GM19324 (cell line): ENCODE measurements around the gene BUB1B.

Experiments used
- ATAC-seq: cut with Tn5 transposase; IDR thresholded peaks from one replicate; pipeline ENCODE4 v1.9.1; 2021; ENCODE audit warnings: mild to moderate bottlenecking, moderate library complexity; ENCODE audit not compliant: unreplicated experiment, low FRiP score

The BUB1B gene

DNA sequence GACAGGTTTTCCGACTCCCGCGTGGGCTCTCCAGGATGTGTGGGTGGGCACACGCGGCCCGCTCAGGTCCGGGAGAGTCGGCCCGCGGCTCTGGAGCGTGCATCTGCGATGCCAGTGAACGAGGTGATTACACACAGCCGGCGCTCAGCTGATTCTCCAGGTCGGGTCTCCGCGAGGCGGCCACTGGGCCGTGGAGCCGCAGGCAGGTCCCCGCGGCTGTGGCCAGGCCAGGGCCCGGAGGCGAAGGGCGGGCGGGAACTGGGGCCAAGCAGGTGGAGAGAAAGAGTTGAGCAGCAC lies 91.2 kb downstream of the BUB1B start:
- ATAC-seq: no peak

- ATAC-seq: no peak
Measured at GRCh38 chr15:40252438-40253166, 91.7 kb downstream of the BUB1B start.

- ATAC-seq: no peak
Measured at GRCh38 chr15:40253167-40253790, 92.4 kb downstream of the BUB1B start.

DNA sequence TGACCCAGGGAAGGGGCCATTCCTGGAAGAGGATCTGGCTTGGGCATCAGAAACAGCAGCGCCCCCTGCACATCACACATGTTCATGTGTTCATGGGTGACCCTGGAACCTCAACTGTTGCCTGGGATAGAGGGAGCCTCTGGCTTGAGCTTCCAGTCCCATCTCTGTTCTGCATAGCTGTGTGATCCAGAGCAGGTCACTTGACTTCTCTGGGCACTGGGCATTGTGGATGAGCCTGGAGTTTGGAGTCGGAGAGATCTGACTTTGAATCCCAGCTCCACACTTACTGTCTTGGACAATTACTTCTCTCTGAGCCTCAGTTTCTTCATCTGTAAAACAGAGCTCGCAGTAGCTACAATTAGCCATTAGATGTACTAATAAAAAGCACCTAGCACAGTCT lies 93.6 kb downstream of the BUB1B start:
- ATAC-seq: no peak

GRCh38 chr15:40255033-40255432 lies 94.2 kb downstream of the BUB1B start:
- no peak for ATAC-seq

GRCh38 chr15:40256638-40257235 lies 95.9 kb downstream of the BUB1B start:
- no peak for ATAC-seq

DNA sequence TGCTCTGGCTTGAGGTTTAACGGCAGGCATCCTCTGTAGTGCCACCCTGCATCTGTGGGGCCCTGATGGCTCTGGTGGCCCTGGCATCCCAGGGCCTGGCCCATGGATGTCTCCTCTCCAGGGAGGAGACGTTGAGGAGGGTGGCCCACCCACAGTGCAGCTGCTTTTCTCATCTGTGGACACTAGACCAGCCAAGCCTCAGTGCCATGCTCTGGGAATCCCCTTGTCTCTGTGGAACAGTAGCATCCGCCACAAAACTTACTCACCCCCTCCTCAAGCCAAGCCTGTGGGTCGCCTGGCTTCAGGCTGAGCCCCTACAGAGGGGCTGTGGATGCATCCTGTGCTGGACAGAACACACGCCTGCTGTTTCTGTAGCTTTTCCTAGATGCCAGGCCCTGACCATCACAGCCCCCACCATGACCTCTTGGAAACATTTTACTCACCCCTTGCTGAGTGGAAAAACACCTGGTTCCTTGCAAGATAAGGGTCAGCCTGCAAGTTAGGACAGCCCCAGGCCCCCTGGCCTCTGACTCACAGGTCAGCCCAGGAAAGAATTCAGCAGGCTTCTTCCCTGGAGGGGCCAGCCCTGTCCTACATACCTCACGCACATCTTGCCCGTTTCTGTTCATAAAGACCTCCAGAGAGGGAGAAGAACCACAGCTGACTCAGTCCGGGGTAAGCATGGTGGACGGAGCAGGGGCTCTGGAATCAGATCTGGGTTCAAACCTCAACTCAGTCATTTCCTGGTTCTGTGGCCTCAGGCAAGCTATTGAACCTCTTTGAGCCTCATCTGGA lies 97.0 kb downstream of the BUB1B start:
- ATAC-seq: no peak

DNA sequence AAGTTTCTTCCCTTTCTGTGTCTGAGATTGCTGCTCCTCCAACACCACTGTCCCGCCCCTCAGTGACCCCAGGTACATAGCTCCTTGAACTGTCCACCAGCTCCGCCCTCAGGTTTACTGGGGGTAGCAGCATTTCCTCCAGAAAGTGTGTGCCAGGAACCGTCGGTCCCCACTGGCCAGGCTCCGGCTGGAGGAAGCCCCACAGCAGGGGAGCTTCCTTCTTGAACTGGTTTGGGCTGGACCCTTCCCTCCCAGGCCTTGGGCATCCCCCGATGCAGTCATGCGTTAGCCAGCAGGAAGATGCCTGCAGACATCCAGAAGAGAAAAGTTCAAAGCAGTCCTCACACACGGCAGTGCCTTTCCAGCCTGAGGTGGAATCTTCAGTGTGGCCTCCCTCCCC lies 97.7 kb downstream of the BUB1B start:
- ATAC-seq: no peak

- ATAC-seq: no peak
Measured at GRCh38 chr15:40259021-40259420, 98.2 kb downstream of the BUB1B start.

DNA sequence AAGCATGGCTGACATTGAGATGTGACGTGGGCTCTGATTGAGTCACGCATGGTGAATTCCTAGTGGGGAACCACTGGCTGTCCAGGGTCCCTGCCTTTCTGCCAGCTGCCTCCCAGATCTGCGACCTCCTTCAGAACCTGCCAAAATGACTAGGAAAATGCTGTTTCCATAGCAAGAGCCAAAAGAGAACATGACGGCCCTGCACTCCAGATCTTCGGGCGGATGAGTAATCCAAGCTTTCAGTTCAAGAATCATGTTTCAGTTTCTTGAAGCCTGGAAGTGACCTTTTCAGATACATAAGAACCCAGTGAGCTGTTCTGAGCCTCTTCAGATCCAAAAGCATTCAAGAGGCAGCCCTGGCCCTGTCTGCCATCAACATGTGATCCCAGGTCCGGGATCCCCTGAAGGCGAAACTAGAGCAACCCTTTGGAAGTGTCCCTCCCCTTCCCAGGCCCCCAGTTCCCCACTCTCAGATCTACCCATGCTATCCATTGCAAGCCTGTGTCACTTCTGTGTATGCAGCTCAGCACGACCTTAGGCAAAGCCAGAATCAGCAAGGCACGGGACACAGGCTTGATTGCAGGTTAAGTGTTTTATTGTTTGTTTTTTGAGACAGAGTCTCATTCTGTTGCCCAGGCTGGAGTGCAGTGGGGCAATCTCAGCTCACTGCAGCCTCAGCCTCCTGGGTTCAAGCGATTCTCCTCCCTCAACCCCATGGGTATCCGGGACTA lies 102.3 kb downstream of the BUB1B start:
- no peak for ATAC-seq

DNA sequence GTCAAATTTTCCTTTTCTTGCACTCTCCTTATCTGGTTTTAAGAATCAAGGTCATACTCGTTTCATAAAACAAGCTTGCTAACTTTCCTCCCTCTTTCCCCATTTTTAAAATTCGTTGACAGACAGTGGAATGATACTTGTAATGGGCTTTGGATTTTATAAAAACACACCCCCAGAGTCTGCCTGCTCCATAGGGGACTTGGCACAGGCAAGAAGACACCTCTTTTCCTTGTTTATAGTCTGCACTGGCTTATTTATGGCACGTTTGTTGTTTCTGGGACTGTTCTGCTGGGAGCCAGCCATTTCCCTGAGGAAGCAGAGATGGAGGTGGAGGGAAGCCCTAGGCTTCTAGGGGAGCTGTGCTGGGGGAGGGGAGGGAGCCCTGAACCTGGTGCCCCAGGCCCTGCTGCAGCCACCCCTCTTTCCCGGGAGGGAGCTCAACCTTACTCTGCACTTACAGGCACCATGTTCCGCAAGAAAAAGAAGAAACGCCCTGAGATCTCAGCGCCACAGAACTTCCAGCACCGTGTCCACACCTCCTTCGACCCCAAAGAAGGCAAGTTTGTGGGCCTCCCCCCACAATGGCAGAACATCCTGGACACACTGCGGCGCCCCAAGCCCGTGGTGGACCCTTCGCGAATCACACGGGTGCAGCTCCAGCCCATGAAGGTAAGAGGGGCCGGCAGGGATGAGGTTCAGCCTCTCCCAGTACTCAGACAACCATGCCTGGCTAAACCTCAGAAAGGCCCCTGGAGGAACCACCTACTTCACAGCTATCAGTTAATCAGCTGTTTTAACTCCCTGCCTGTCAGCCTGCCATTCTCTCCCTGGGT lies 103.7 kb downstream of the BUB1B start:
- ATAC-seq: no peak

DNA sequence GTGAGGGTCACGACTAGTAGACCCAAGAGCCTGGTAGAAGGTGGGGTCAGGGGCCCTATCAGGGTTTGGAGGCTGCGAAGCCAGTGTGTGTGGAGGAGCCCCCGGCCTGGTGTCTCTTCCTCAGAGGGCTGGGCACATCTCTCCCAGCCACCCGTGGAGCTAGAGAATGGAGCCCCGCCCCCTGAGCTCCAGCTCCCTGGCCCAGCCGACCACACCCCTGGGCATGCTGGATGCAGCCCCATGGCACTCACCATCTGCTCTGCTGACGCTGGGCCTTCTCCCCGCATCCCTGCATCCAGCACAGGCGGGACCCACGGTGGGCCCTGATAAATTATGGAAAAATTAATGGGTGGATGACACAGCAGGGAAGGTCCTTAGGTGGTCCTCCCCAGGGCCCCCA lies 104.5 kb downstream of the BUB1B start:
- no peak for ATAC-seq

DNA sequence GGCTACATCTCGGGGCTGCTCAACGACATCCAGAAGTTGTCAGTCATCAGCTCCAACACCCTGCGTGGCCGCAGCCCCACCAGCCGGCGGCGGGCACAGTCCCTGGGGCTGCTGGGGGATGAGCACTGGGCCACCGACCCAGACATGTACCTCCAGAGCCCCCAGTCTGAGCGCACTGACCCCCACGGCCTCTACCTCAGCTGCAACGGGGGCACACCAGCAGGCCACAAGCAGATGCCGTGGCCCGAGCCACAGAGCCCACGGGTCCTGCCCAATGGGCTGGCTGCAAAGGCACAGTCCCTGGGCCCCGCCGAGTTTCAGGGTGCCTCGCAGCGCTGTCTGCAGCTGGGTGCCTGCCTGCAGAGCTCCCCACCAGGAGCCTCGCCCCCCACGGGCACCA lies 105.0 kb downstream of the BUB1B start:
- ATAC-seq: no peak

DNA sequence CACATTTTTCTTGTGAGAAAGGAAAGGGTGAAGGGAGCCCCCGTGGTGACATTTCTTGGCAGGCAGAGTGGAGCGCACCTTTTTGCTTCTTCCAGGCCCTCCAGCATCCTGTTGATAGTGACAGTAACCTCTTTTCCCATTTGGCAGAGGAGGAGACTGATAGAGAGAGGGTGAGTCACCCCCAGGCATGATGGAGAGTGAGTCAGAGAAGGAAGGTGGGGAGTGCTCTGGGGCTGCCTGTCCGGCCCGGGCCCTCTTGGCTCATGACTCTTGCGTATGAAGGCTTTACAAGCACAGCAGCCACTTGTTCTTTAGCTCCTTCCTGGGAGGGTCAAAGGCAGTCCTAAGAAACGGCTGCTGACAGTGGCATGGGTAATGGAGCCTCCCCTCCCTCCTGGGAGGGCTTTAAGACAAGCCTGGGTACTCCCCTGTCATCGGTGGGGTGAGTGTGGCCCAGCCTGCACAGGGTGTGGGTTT lies 106.0 kb downstream of the BUB1B start:
- ATAC-seq: no peak

DNA sequence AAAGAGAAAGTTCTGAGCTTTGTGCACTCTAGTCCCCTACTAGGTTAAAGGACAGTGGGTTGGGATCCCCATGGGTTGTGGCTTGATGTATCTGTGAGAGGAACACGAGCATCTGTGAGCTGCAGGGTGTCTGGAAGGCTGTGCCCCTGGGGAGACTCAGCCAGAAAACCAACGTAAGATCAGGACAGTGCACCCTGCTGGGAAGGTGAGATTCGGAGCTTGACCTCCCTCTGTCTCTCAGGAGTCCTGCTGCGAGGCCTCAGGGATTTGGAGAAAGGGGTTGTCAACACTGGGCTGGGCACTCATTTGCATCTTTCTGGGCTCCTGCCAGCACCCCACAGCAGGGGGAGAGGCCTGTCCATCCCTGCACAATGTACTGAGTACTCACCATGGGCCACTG lies 106.8 kb downstream of the BUB1B start:
- no peak for ATAC-seq

DNA sequence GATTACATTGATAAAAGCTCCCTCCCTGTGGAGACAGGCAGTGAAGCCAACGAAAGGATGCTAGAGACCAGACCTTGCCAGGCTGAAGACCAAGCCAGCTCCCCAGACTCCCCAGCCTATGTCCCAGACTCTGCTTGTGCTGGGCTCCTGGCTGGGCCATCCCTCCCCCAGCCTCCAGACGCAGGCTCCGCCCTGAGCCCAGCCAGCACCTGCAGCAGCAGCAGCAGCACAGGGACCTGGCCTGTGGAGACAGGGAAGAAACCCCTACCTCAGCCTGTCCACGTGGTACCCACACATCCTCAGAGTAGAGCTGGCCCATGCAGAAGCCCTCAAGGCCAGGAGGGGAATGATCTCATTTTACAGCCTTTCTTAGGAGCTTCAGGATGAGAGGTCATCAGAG lies 108.7 kb downstream of the BUB1B start:
- ATAC-seq: no peak

- no peak for ATAC-seq
Measured at GRCh38 chr15:40270246-40270995, 109.6 kb downstream of the BUB1B start.
